AG09319 (cell line): ENCODE data around the gene AGRN.

ENCODE experiments used
- DNase-seq: peaks from one replicate; pipeline ENCODE4 v3.0.0-alpha.2; 2010; ENCODE audit warnings: low read depth; ENCODE audit errors: extremely low read depth
- TF ChIP-seq, protein P1 (sequence below): IDR thresholded peaks from 2 replicates; pipeline ENCODE4 v1.5.1; 2011; ENCODE audit warnings: low read depth, mild to moderate bottlenecking, inconsistent platforms, low read length, moderate library complexity

AGRN gene

DNA sequence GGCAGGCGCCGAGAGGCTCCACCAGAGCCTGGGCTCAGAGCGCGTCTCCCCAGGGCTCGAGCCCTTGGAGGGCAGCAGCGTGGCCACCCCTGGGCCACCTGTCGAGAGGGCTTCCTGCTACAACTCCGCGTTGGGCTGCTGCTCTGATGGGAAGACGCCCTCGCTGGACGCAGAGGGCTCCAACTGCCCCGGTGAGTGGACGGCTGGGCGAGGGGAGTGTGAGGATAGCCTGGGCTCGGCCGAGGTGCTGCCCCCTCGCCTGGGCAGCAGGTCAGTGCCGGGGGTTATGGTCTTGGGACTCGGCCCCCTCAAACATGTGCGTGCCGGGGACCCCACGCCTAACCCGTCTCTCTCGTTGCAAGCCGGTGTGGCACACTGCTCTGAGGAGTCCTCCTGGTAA, 26.8 kb downstream of the AGRN start:
- TF ChIP-seq, protein P1, sequence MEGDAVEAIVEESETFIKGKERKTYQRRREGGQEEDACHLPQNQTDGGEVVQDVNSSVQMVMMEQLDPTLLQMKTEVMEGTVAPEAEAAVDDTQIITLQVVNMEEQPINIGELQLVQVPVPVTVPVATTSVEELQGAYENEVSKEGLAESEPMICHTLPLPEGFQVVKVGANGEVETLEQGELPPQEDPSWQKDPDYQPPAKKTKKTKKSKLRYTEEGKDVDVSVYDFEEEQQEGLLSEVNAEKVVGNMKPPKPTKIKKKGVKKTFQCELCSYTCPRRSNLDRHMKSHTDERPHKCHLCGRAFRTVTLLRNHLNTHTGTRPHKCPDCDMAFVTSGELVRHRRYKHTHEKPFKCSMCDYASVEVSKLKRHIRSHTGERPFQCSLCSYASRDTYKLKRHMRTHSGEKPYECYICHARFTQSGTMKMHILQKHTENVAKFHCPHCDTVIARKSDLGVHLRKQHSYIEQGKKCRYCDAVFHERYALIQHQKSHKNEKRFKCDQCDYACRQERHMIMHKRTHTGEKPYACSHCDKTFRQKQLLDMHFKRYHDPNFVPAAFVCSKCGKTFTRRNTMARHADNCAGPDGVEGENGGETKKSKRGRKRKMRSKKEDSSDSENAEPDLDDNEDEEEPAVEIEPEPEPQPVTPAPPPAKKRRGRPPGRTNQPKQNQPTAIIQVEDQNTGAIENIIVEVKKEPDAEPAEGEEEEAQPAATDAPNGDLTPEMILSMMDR = no peak
- no peak for DNase-seq

DNA sequence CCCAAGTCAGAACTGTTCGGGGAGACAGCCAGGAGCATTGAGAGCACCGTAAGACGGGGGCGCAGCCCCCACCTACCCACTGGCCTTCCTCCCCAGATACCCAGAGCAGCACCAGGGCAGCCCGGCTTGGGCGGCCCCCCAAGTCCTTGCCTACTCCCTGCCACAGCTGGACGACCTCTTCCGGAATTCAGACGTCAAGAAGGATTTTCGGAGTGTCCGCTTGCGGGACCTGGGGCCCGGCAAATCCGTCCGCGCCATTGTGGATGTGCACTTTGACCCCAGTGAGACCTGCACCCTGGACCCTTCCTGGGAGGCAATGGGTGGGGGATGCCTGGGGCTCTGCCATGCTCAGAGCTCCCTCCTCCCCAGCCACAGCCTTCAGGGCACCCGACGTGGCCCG, 27.5 kb downstream of the AGRN start:
- no peak for DNase-seq
- TF ChIP-seq, protein P1 = no peak

GRCh38 chr1:1047963-1048362, 28.0 kb downstream of the AGRN start:
- no peak for DNase-seq
- TF ChIP-seq, protein P1 = no peak

GRCh38 chr1:1048765-1049164, 28.8 kb downstream of the AGRN start:
- TF ChIP-seq, protein P1 = no peak
- DNase-seq = no peak

DNA sequence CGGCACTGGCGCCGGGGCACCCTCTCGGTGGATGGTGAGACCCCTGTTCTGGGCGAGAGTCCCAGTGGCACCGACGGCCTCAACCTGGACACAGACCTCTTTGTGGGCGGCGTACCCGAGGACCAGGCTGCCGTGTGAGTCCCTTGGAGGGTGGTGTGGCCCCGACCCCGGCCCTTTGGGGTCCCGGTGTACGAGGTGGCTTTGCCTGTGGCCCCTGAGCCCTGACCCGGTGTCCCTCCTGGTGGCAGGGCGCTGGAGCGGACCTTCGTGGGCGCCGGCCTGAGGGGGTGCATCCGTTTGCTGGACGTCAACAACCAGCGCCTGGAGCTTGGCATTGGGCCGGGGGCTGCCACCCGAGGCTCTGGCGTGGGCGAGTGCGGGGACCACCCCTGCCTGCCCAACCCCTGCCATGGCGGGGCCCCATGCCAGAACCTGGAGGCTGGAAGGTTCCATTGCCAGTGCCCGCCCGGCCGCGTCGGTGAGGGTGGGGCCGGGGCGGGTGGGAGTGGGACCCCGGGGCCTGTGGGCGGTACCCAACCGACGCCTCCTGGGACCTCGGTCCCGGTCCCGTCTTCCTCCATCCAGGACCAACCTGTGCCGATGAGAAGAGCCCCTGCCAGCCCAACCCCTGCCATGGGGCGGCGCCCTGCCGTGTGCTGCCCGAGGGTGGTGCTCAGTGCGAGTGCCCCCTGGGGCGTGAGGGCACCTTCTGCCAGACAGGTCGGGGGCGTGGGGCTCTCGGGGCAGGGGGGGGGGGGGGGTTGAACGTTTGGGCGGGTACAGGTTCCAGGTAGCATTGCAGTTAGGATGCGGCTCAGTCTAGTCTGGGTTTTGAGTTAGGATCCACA, 29.6 kb downstream of the AGRN start:
- DNase-seq = no peak
- TF ChIP-seq, protein P1 = no peak

GRCh38 chr1:1050577-1051052, 30.7 kb downstream of the AGRN start:
- TF ChIP-seq, protein P1 = no peak
- DNase-seq = no peak

DNA sequence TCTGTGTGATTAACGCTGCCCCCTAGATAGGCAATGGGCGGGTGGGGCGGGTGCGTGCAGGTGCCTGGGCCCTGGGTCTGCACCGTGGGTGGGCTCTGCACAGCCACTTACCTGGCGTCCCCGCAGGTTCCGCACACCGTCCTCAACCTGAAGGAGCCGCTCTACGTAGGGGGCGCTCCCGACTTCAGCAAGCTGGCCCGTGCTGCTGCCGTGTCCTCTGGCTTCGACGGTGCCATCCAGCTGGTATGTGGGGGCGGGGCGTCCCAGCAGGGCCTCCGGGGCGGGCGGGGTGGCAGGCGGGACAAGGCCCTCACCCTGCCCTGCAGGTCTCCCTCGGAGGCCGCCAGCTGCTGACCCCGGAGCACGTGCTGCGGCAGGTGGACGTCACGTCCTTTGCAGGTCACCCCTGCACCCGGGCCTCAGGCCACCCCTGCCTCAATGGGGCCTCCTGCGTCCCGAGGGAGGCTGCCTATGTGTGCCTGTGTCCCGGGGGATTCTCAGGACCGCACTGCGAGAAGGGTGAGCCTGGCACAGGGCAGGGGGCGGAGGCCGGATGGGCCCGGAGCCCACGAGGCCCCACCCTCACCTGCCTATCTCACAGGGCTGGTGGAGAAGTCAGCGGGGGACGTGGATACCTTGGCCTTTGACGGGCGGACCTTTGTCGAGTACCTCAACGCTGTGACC, 31.3 kb downstream of the AGRN start:
- DNase-seq = no peak
- TF ChIP-seq, protein P1 = no peak
